Measurements from ENCODE around the gene MAFB. TPM values are rescaled to one million over a fixed set of nuclear protein-coding genes. Genes with fewer than 3 reads are reported as not detected.

Gene MAFB
- total and polyA plus RNA-seq, 4 donors, result 7.7 to 161 (median 41.3) TPM

GRCh38 chr20:40697541-40697940 lies 8.5 kb upstream of the MAFB start:
- Histone ChIP-seq H3K9ac (ENCODE audit: insufficient read depth in 1 of 2, low read length in 2 of 2) (no peak overlapping the region), H3K9me3 (ENCODE audit: control insufficient read depth in 4 of 4, insufficient read depth in 3 of 4, low read length in 3 of 4) (peaks cover 0 to 8% (median 0%) of the 10 kb centered on the region in 4 donors), H3K4me1 (ENCODE audit: control insufficient read depth in 5 of 5, insufficient read depth in 5 of 5, low read length in 5 of 5) (peaks cover 0 to 9% (median 5%) of the 10 kb centered on the region in 5 donors), H3K27ac (ENCODE audit: low read depth in 1 of 2, low read length in 1 of 2) (no peak overlapping the region), H3K27me3 (ENCODE audit: control insufficient read depth in 3 of 3, insufficient read depth in 3 of 3, low read length in 2 of 3) (peaks cover 0 to 29% (median 23%) of the 10 kb centered on the region in 3 donors), H3K4me3 (no peak overlapping the region), H3K36me3 (ENCODE audit: control insufficient read depth in 4 of 4, insufficient read depth in 4 of 4, low read length in 4 of 4) (no peaks in the 10 kb centered on the region)
- 12 to 13% methylated on average over 5 of the region's 5 CpGs for WGBS, 2 donors
- peak; percentile 62 to 80 (median 76) for DNase-seq
- no peak for TF ChIP-seq CTCF (IDR thresholded peaks at IDR 0.05; ENCODE audit: control extremely low read depth, extremely low read depth)
- ATAC-seq (ENCODE audit: insufficient read depth, low FRiP score), result no peak

GRCh38 chr20:40695214-40695613 lies 6.2 kb upstream of the MAFB start:
- Histone ChIP-seq H3K27ac (ENCODE audit: low read depth in 1 of 2, low read length in 1 of 2) (no peak overlapping the region), H3K4me3 (no peak overlapping the region), H3K9ac (ENCODE audit: insufficient read depth in 1 of 2, low read length in 2 of 2) (no peak overlapping the region), H3K27me3 (ENCODE audit: control insufficient read depth in 3 of 3, insufficient read depth in 3 of 3, low read length in 2 of 3) (peaks cover 3 to 52% (median 46%) of the 10 kb centered on the region in 3 donors), H3K36me3 (ENCODE audit: control insufficient read depth in 4 of 4, insufficient read depth in 4 of 4, low read length in 4 of 4) (no peaks in the 10 kb centered on the region), H3K9me3 (ENCODE audit: control insufficient read depth in 4 of 4, insufficient read depth in 3 of 4, low read length in 3 of 4) (peaks cover 0 to 11% (median 0%) of the 10 kb centered on the region in 4 donors), H3K4me1 (ENCODE audit: control insufficient read depth in 5 of 5, insufficient read depth in 5 of 5, low read length in 5 of 5) (peaks cover 0 to 22% (median 13%) of the 10 kb centered on the region in 5 donors)
- ATAC-seq (ENCODE audit: insufficient read depth, low FRiP score) (no peak), DNase-seq (no peak)
- TF ChIP-seq CTCF (IDR thresholded peaks at IDR 0.05; ENCODE audit: control extremely low read depth, extremely low read depth), result no peak

DNA sequence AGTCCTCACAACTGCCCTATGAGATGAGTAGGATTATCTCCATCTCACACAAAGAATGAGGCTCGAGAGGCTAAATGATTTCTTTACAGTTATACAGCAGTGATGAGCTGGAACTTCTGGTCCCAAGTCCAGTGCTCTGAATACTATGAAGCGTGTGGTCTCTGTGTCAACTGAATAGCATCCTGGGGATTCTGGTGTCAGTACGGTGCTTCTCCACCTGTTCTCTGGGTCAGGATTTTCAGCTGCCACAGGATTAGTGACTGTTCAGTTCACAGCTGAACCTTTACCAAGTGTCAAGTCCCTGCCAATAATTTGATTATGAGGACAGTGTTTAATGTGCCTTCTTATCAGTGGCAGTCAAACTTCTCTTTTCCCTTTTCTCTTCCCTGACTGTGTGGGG lies 5.2 kb upstream of the MAFB start:
- Histone ChIP-seq H3K27ac (ENCODE audit: low read depth in 1 of 2, low read length in 1 of 2) (no peak overlapping the region), H3K27me3 (ENCODE audit: control insufficient read depth in 3 of 3, insufficient read depth in 3 of 3, low read length in 2 of 3) (peaks cover 3 to 54% (median 48%) of the 10 kb centered on the region in 3 donors), H3K9ac (ENCODE audit: insufficient read depth in 1 of 2, low read length in 2 of 2) (no peak overlapping the region), H3K36me3 (ENCODE audit: control insufficient read depth in 4 of 4, insufficient read depth in 4 of 4, low read length in 4 of 4) (no peaks in the 10 kb centered on the region), H3K9me3 (ENCODE audit: control insufficient read depth in 4 of 4, insufficient read depth in 3 of 4, low read length in 3 of 4) (peaks cover 0 to 8% (median 0%) of the 10 kb centered on the region in 4 donors), H3K4me3 (no peak overlapping the region), H3K4me1 (ENCODE audit: control insufficient read depth in 5 of 5, insufficient read depth in 5 of 5, low read length in 5 of 5) (peaks cover 0 to 28% (median 14%) of the 10 kb centered on the region in 5 donors)
- ATAC-seq (ENCODE audit: insufficient read depth, low FRiP score), result no peak
- 79 to 91% methylated on average over 3 of the region's 3 CpGs for WGBS, 2 donors
- no peak for DNase-seq
- TF ChIP-seq CTCF (IDR thresholded peaks at IDR 0.05; ENCODE audit: control extremely low read depth, extremely low read depth), result no peak
